Lower leg skin (tissue), 3 donors: ENCODE results near the gene LYPD3.

Experiments
- CTCF ChIP-seq, 3 donors: fragments of 450-650 bp; IDR thresholded peaks; one replicate each; pipeline ENCODE4 v1.5.1; 2016; ENCODE audit warnings: antibody characterized with exemption in 3 of 3, mild to moderate bottlenecking in 3 of 3, moderate library complexity in 2 of 3
- POLR2A ChIP-seq, 2 donors: fragments of 450-650 bp; IDR thresholded peaks; one replicate each; pipeline ENCODE4 v1.6.1; 2016 to 2017; ENCODE audit warnings: antibody characterized with exemption in 2 of 2, mild to moderate bottlenecking in 1 of 2, moderate library complexity in 1 of 2

GRCh38 chr19:43470288-43470687 is 4.9 kb upstream of the LYPD3 start:
- TF ChIP-seq CTCF (IDR thresholded peaks at IDR 0.05): no peak
- no peak for TF ChIP-seq POLR2A (IDR thresholded peaks at IDR 0.05)
